Measurements from ENCODE around the gene FAM118B.
A peak's percentile ranks its signal among the peaks of the same experiment; 100 is the strongest.

The FAM118B gene

DNA sequence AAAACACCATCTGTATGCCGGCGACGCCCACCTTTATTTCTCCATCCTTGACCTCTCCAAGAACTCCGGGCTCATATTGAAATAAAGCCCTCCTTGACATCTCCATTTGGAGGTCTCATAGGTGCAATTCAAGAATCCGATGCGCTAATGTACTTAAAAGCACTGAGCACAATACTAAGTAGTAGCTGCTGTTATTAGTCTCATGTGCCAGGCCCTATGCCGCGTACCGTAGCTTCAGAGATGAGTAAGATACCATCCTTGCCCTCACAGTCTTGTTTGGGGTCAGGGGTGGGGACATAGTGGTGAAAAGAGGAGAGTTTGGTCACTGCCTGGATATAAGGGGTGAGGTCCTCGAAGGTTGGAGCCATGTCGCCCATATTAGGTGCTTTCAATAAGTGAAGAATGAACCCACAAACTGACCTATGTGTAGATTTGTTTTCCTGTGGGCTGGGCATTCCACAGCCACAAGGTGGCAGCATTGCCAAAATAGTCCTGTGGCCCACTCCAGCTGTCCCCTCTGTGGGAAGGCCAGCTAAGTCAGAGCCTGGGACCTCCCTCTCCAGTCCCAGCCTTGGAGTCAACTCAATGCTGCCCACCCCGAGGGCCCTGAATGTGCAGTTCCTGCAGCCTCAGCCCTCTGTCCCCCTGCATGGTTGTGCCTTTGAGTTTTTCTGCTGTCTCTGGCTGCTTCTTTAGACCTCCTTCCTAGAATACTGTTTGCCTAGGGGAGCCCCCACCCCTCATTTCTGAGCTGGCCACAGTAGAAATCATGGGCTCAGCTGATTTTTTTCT lies 98.8 kb downstream of the FAM118B start:
- DNase-seq (ENCODE audit: low read depth in 2 of 2): peak in 1 of 2 experiments; percentile 44

DNA sequence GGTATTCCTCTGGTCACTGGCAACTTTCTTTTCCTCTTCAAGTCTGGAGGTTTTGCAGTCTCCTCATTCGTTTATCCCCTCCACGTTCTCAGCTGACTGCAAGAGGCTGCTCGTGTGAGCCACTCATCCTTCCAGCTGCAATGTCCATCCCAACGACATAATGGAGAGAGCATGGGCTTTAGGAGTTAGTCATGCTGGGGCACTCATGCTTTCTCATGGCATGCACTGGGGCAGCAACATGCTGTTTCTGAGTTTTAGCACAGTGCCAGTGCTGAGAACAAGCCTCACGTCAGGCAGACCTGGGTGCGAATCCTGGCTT lies 99.4 kb downstream of the FAM118B start:
- no peak for DNase-seq (ENCODE audit: low read depth in 2 of 2)

DNA sequence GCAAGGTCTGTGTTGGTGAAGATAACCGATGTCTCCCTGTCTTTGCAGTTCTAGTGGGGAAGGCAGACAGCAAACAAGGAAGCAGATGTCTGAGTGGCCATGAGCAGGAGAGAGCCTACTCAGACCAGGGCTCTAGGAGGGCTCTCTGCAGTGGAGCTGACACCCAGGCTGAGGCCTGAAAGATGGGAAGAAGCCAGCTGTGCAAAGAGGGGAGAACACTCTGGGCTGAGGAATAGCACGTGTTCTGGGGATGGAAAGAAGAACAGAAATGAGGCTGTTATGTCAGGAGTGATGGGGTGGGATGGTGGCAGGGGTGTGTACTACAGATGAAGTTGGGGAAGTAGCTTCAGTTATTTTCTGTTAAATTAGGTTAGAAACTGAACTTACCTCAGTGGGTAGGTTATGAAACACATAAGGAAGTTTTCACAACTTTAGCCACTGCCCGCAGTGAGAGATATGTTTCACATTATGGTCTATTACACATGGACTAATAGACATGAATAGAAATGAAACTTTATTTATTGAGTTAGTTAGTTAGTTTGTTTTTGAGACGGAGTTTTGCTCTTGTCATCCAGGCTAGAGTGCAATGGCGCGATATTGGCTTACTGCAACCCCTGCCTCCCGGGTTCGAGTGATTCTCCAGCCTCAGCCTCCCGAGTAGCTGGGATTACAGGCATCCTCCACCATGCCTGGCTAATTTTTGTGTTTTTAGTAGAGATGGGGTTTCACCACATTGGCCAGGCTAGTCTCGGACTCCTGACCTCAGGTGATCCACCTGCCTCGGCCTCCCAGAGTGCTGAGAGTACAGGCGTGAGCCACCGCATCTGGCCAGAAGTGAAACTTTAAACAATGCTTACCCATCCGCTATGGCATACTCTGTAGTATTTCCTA lies 100.1 kb downstream of the FAM118B start:
- no peak for DNase-seq (ENCODE audit: low read depth in 2 of 2)

Measured in fibroblast of skin of left quadriceps (primary cell).